ENCODE measurements around the gene TSPAN3. TPM values are rescaled to one million over a fixed set of nuclear protein-coding genes. Genes with fewer than 3 reads are reported as not detected.

Gene TSPAN3
- total and polyA plus RNA-seq, 8 donors: 71.6 to 173 (median 89.2) TPM

GRCh38 chr15:77027111-77027696, 43.7 kb downstream of the TSPAN3 start:
- FAIRE-seq (no peak), DNase-seq (peak in 4 of 6 donors; percentile 7 to 33 (median 14)), ATAC-seq (peak in 3 of 4 donors; percentile 3 to 15 (median 12))
- no peaks in the 10 kb centered on the region for H3K27me3 ChIP-seq
- WGBS, 2 donors: 53 to 61% methylated on average over 12 of the region's 12 CpGs
- TF ChIP-seq CTCF (IDR thresholded peaks at IDR 0.05): no peak
- H3K4me1 ChIP-seq: peaks cover 0 to 4% (median 3%) of the 10 kb centered on the region in 3 donors
- no peak overlapping the region for H3K4me3 ChIP-seq
- H3K9me3 ChIP-seq: no peaks in the 10 kb centered on the region
- H3K27ac ChIP-seq: no peak overlapping the region
- no peaks in the 10 kb centered on the region for H3K36me3 ChIP-seq
- intact Hi-C loops (cut with DNase I): loop anchor here in 1 of 3 donors (10.0 kb wide), 1 partner anchor 518 kb away; no protein-coding TSS in a partner anchor

GRCh38 chr15:77026501-77027110, 44.3 kb downstream of the TSPAN3 start:
- peaks cover 0 to 4% (median 3%) of the 10 kb centered on the region in 3 donors for H3K4me1 ChIP-seq
- no peak for TF ChIP-seq CTCF (IDR thresholded peaks at IDR 0.05)
- H3K9me3 ChIP-seq: no peaks in the 10 kb centered on the region
- ATAC-seq (no peak), DNase-seq (peak in 4 of 6 donors; percentile 1 to 49 (median 28)), FAIRE-seq (no peak)
- 88 to 91% methylated on average over 12 of the region's 12 CpGs for WGBS, 2 donors
- intact Hi-C loops (cut with DNase I): loop anchor here in 1 of 3 donors (10.0 kb wide), 1 partner anchor 518 kb away; no protein-coding TSS in a partner anchor
- no peaks in the 10 kb centered on the region for H3K36me3 ChIP-seq
- H3K4me3 ChIP-seq: no peak overlapping the region
- H3K27ac ChIP-seq: no peak overlapping the region
- no peaks in the 10 kb centered on the region for H3K27me3 ChIP-seq

GRCh38 chr15:77025941-77026411, 44.9 kb downstream of the TSPAN3 start:
- Histone ChIP-seq H3K4me1 (peaks cover 0 to 4% (median 3%) of the 10 kb centered on the region in 3 donors), H3K4me3 (no peak overlapping the region), H3K27me3 (no peaks in the 10 kb centered on the region), H3K36me3 (no peaks in the 10 kb centered on the region), H3K27ac (no peak overlapping the region), H3K9me3 (no peaks in the 10 kb centered on the region)
- DNase-seq (peak in 4 of 6 donors; percentile 0 to 34 (median 20)), ATAC-seq (no peak), FAIRE-seq (no peak)
- WGBS, 2 donors: 84 to 90% methylated on average over 4 of the region's 4 CpGs
- TF ChIP-seq CTCF (IDR thresholded peaks at IDR 0.05): no peak
- intact Hi-C loops (cut with DNase I): loop anchor here in 1 of 3 donors (10.0 kb wide), 1 partner anchor 519 kb away; no protein-coding TSS in a partner anchor

- WGBS, 2 donors: 85 to 94% methylated on average over 12 to 15 of the region's 15 CpGs
- H3K27ac ChIP-seq: no peak overlapping the region
- no peaks in the 10 kb centered on the region for H3K27me3 ChIP-seq
- FAIRE-seq (no peak), DNase-seq (peak in 4 of 6 donors; percentile 2 to 57 (median 24)), ATAC-seq (no peak)
- H3K4me3 ChIP-seq: no peak overlapping the region
- peaks cover 0 to 4% (median 3%) of the 10 kb centered on the region in 3 donors for H3K4me1 ChIP-seq
- no peaks in the 10 kb centered on the region for H3K36me3 ChIP-seq
- H3K9me3 ChIP-seq: no peaks in the 10 kb centered on the region
- no peak for TF ChIP-seq CTCF (IDR thresholded peaks at IDR 0.05)
- intact Hi-C loops (cut with DNase I): loop anchor here in 1 of 3 donors (10.0 kb wide), 1 partner anchor 520 kb away; no protein-coding TSS in a partner anchor
Observed at GRCh38 chr15:77025083-77025901, 45.6 kb downstream of the TSPAN3 start.

All from pancreas (tissue), 10 donors.